ENCODE data around the gene ABCC3.

- TF ChIP-seq CTCF (IDR thresholded peaks at IDR 0.05) = no peak
- TF ChIP-seq POLR2A (IDR thresholded peaks at IDR 0.05) = no peak
- TF ChIP-seq EP300 (IDR thresholded peaks at IDR 0.05) = no peak
- no peak for TF ChIP-seq POLR2AphosphoS5 (IDR thresholded peaks at IDR 0.05)
Measured at GRCh38 chr17:50621574-50622031, 13.1 kb upstream of the ABCC3 start.

All from stomach (tissue), 4 donors.